GM23338 (cell line): ENCODE measurements around the gene PCGF2. TPM values are rescaled to one million over a fixed set of nuclear protein-coding genes. Genes with fewer than 3 reads are reported as not detected.

Source experiments
- ATAC-seq: fragments of 200-7000 bp; cut with Tn5 transposase; 3 replicates; pipeline ENCODE4 v1.9.1; 2020
- DNase-seq: peaks from one replicate; pipeline ENCODE4 v3.0.0-alpha.2; 2015; ENCODE audit warnings: low spot score
- H2AFZ ChIP-seq: fragments of 200-600 bp; sonication (generic); 2 replicates; pipeline ENCODE4 v1.8.0; 2016; ENCODE audit warnings: antibody characterized with exemption, mild to moderate bottlenecking, moderate library complexity
- H3F3A ChIP-seq: fragments of 200-600 bp; sonication (generic); replicated peaks from 2 replicates; pipeline ENCODE4 v1.8.0; 2017; ENCODE audit warnings: antibody characterized with exemption, mixed run types, low read depth
- H3K27ac ChIP-seq: fragments of 200-600 bp; sonication (generic); 2 replicates; pipeline ENCODE4 v1.6.1; 2016; ENCODE audit warnings: low read depth
- H3K27me3 ChIP-seq: fragments of 200-600 bp; sonication (generic); 2 replicates; pipeline ENCODE4 v1.8.0; 2016; ENCODE audit warnings: mild to moderate bottlenecking, mixed run types, moderate library complexity; ENCODE audit not compliant: insufficient read depth
- H3K36me3 ChIP-seq: fragments of 200-600 bp; sonication (generic); 2 replicates; pipeline ENCODE4 v1.8.0; 2016; ENCODE audit warnings: mild to moderate bottlenecking; ENCODE audit not compliant: insufficient read depth
- H3K4me1 ChIP-seq: fragments of 200-600 bp; sonication (generic); 2 replicates; pipeline ENCODE4 v1.8.0; 2016; ENCODE audit warnings: mild to moderate bottlenecking, moderate library complexity; ENCODE audit not compliant: insufficient read depth
- H3K4me2 ChIP-seq: fragments of 200-600 bp; sonication (generic); 2 replicates; pipeline ENCODE4 v1.7.1; 2017; ENCODE audit warnings: mixed run types
- H3K4me3 ChIP-seq: fragments of 200-600 bp; sonication (generic); 2 replicates; pipeline ENCODE4 v1.6.1; 2016; ENCODE audit warnings: mixed run types
- H3K79me2 ChIP-seq: fragments of 200-600 bp; sonication (generic); replicated peaks from 2 replicates; pipeline ENCODE4 v1.8.0; 2017; ENCODE audit warnings: mild to moderate bottlenecking; ENCODE audit not compliant: insufficient read depth
- H3K9me2 ChIP-seq: fragments of 200-600 bp; sonication (generic); 2 replicates; pipeline ENCODE4 v1.8.0; 2017; ENCODE audit not compliant: insufficient read depth
- H4K20me1 ChIP-seq: fragments of 200-600 bp; sonication (generic); replicated peaks from 2 replicates; pipeline ENCODE4 v1.8.0; 2017; ENCODE audit warnings: mild to moderate bottlenecking; ENCODE audit not compliant: insufficient read depth
- H3K27ac Mint-ChIP-seq: 2 replicates; pipeline ENCODE4 v1.8.0; 2020; ENCODE audit warnings: inconsistent platforms, mild to moderate bottlenecking, moderate library complexity, mixed read lengths
- H3K27me3 Mint-ChIP-seq: 3 replicates; pipeline ENCODE4 v1.8.0; 2022; ENCODE audit warnings: low read depth, mild to moderate bottlenecking, moderate library complexity, mixed read lengths, inconsistent platforms; ENCODE audit not compliant: insufficient read depth, poor library complexity
- H3K36me3 Mint-ChIP-seq: 3 replicates; pipeline ENCODE4 v1.8.0; 2021; ENCODE audit warnings: low read depth, mild to moderate bottlenecking, inconsistent platforms, moderate library complexity, mixed read lengths
- H3K4me1 Mint-ChIP-seq: 3 replicates; pipeline ENCODE4 v1.8.0; 2020; ENCODE audit warnings: mild to moderate bottlenecking, inconsistent platforms, mixed read lengths
- H3K4me3 Mint-ChIP-seq: 3 replicates; pipeline ENCODE4 v1.8.0; 2021; ENCODE audit warnings: moderate library complexity, mild to moderate bottlenecking, inconsistent platforms, mixed read lengths
- H3K9me3 Mint-ChIP-seq: 3 replicates; pipeline ENCODE4 v1.8.0; 2020; ENCODE audit warnings: moderate library complexity, mild to moderate bottlenecking, inconsistent platforms, mixed read lengths
- CREB1 ChIP-seq: fragments of 250-450 bp; sonication (Bioruptor Pico); IDR thresholded peaks from 2 replicates; pipeline ENCODE4 v1.5.0; 2020; ENCODE audit warnings: low read depth, mild to moderate bottlenecking, moderate library complexity
- EZH2 ChIP-seq: fragments of 200-600 bp; sonication (generic); IDR thresholded peaks from one replicate; pipeline ENCODE4 v1.8.0; 2017; ENCODE audit warnings: antibody characterized with exemption, mild to moderate bottlenecking, low read depth; ENCODE audit not compliant: unreplicated experiment
- EZH2phosphoT487 ChIP-seq: fragments of 200-600 bp; sonication (generic); IDR thresholded peaks from one replicate; pipeline ENCODE4 v1.8.1; 2018; ENCODE audit warnings: antibody characterized with exemption; ENCODE audit not compliant: unreplicated experiment
- JUNB ChIP-seq: IDR thresholded peaks from one replicate; pipeline ENCODE4 v1.6.1; 2016; ENCODE audit warnings: antibody characterized with exemption; ENCODE audit not compliant: unreplicated experiment
- STAT1 ChIP-seq: IDR thresholded peaks from one replicate; pipeline ENCODE4 v1.6.1; 2016; ENCODE audit warnings: antibody characterized with exemption; ENCODE audit not compliant: unreplicated experiment
- ZNF114 ChIP-seq: fragments of 250-450 bp; sonication (Bioruptor Pico); IDR thresholded peaks from 2 replicates; pipeline ENCODE4 v1.5.0; 2020; ENCODE audit warnings: mild to moderate bottlenecking, moderate library complexity
- ZNF331 ChIP-seq: fragments of 250-450 bp; sonication (Bioruptor Pico); IDR thresholded peaks from 2 replicates; pipeline ENCODE4 v1.5.0; 2020; ENCODE audit warnings: low read depth, mild to moderate bottlenecking, moderate library complexity
- polyA plus RNA-seq: library from polyadenylated mRNA; unstranded; fragments of >200 nt; fragmentation: Nextera tagmentation; extraction: Ambion mirVana; gene quantifications from 2 replicates; pipeline ENCODE4 v1.2.1, GENCODE V29; 2016
- total RNA-seq: library from RNA; depleted of rRNA; stranded (reverse); fragments of >200 nt; shearing (Covaris generic); gene quantifications from 2 replicates; pipeline ENCODE4 v1.2.3, GENCODE V29; 2014
- TF ChIP-seq, protein P1 (sequence below), 2 experiments: fragments of 200-600 bp in 1 of 2; sonication (generic) in 1 of 2; conservative IDR thresholded peaks; 2 replicates each; pipeline versions ENCODE4 v1.5.1 to v1.6.1; 2016 to 2017; ENCODE audit warnings: antibody characterized with exemption in 2 of 2, low read depth in 2 of 2, mild to moderate bottlenecking in 2 of 2, moderate library complexity in 1 of 2
- TF ChIP-seq, protein P2 (sequence below): IDR thresholded peaks from 2 replicates; pipeline ENCODE4 v1.6.1; 2016; ENCODE audit warnings: antibody characterized with exemption
- TF ChIP-seq, protein P3 (sequence below): IDR thresholded peaks from one replicate; pipeline ENCODE4 v1.6.1; 2018; ENCODE audit warnings: antibody characterized with exemption; ENCODE audit not compliant: unreplicated experiment
- TF ChIP-seq, protein P4 (sequence below): fragments of 250-450 bp; sonication (Bioruptor Pico); IDR thresholded peaks from 2 replicates; pipeline ENCODE4 v1.5.0; 2020; ENCODE audit warnings: mild to moderate bottlenecking, moderate library complexity

PCGF2 gene
- total and polyA plus RNA-seq, 2 experiments from 2014 or later = 21.1 to 51.9 TPM

DNA sequence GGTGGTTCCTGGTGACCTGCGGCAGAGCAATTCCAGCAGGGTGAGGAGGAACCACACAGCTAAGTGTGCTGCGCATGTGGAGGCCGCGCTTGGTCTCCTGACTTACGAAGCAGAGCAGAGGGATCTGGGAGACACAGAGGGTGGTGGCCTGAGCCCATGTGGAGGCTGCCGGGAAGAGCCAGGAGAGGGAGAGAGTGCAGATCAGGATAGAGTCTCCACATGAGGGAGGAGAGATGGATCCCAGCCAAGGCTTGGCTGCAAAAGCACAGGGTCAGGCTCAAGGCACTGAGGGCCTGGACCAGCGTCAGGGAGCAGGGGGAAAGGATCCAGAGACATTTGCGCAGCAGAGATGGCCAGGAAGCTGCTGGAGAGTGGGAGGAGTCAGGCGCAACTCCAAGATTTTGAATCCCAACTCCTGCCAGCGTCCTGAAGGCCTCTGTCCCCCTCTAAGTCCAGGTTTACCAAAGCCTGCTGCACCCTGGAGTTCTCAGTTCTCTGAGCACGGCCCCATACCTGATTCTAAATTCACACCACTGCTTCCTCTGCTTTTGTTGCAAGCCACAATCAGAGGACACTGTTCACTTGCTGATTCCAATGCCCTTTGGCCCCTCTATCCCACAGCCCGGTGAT, 54.3 kb downstream of the PCGF2 start:
- H3K4me2 ChIP-seq = no peak overlapping the region
- DNase-seq (no peak), ATAC-seq (no peak)
- no peaks in the 10 kb centered on the region for H4K20me1 ChIP-seq
- H3K27ac Mint-ChIP-seq = no peak overlapping the region
- peaks cover 23% of the 10 kb centered on the region for H3K27me3 ChIP-seq
- H3K27me3 Mint-ChIP-seq = peaks cover 33% of the 10 kb centered on the region
- peaks cover 15% of the 10 kb centered on the region for H3K4me1 Mint-ChIP-seq
- H2AFZ ChIP-seq = no peak overlapping the region
- no peak for TF ChIP-seq ZNF114 (CRISPR knock-in tag)
- no peak for TF ChIP-seq EZH2
- no peak for TF ChIP-seq JUNB
- TF ChIP-seq ZNF331 (CRISPR knock-in tag) = no peak
- no peak for TF ChIP-seq STAT1
- TF ChIP-seq, protein P1, sequence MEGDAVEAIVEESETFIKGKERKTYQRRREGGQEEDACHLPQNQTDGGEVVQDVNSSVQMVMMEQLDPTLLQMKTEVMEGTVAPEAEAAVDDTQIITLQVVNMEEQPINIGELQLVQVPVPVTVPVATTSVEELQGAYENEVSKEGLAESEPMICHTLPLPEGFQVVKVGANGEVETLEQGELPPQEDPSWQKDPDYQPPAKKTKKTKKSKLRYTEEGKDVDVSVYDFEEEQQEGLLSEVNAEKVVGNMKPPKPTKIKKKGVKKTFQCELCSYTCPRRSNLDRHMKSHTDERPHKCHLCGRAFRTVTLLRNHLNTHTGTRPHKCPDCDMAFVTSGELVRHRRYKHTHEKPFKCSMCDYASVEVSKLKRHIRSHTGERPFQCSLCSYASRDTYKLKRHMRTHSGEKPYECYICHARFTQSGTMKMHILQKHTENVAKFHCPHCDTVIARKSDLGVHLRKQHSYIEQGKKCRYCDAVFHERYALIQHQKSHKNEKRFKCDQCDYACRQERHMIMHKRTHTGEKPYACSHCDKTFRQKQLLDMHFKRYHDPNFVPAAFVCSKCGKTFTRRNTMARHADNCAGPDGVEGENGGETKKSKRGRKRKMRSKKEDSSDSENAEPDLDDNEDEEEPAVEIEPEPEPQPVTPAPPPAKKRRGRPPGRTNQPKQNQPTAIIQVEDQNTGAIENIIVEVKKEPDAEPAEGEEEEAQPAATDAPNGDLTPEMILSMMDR (conservative IDR thresholded peaks at IDR 0.05; ENCODE audit: low read depth in 2 of 2) = no peak
- TF ChIP-seq CREB1 (CRISPR knock-in tag) = no peak
- TF ChIP-seq, protein P2, sequence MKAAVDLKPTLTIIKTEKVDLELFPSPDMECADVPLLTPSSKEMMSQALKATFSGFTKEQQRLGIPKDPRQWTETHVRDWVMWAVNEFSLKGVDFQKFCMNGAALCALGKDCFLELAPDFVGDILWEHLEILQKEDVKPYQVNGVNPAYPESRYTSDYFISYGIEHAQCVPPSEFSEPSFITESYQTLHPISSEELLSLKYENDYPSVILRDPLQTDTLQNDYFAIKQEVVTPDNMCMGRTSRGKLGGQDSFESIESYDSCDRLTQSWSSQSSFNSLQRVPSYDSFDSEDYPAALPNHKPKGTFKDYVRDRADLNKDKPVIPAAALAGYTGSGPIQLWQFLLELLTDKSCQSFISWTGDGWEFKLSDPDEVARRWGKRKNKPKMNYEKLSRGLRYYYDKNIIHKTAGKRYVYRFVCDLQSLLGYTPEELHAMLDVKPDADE = no peak
- TF ChIP-seq, protein P3, sequence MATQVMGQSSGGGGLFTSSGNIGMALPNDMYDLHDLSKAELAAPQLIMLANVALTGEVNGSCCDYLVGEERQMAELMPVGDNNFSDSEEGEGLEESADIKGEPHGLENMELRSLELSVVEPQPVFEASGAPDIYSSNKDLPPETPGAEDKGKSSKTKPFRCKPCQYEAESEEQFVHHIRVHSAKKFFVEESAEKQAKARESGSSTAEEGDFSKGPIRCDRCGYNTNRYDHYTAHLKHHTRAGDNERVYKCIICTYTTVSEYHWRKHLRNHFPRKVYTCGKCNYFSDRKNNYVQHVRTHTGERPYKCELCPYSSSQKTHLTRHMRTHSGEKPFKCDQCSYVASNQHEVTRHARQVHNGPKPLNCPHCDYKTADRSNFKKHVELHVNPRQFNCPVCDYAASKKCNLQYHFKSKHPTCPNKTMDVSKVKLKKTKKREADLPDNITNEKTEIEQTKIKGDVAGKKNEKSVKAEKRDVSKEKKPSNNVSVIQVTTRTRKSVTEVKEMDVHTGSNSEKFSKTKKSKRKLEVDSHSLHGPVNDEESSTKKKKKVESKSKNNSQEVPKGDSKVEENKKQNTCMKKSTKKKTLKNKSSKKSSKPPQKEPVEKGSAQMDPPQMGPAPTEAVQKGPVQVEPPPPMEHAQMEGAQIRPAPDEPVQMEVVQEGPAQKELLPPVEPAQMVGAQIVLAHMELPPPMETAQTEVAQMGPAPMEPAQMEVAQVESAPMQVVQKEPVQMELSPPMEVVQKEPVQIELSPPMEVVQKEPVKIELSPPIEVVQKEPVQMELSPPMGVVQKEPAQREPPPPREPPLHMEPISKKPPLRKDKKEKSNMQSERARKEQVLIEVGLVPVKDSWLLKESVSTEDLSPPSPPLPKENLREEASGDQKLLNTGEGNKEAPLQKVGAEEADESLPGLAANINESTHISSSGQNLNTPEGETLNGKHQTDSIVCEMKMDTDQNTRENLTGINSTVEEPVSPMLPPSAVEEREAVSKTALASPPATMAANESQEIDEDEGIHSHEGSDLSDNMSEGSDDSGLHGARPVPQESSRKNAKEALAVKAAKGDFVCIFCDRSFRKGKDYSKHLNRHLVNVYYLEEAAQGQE = no peak
- TF ChIP-seq, protein P4, sequence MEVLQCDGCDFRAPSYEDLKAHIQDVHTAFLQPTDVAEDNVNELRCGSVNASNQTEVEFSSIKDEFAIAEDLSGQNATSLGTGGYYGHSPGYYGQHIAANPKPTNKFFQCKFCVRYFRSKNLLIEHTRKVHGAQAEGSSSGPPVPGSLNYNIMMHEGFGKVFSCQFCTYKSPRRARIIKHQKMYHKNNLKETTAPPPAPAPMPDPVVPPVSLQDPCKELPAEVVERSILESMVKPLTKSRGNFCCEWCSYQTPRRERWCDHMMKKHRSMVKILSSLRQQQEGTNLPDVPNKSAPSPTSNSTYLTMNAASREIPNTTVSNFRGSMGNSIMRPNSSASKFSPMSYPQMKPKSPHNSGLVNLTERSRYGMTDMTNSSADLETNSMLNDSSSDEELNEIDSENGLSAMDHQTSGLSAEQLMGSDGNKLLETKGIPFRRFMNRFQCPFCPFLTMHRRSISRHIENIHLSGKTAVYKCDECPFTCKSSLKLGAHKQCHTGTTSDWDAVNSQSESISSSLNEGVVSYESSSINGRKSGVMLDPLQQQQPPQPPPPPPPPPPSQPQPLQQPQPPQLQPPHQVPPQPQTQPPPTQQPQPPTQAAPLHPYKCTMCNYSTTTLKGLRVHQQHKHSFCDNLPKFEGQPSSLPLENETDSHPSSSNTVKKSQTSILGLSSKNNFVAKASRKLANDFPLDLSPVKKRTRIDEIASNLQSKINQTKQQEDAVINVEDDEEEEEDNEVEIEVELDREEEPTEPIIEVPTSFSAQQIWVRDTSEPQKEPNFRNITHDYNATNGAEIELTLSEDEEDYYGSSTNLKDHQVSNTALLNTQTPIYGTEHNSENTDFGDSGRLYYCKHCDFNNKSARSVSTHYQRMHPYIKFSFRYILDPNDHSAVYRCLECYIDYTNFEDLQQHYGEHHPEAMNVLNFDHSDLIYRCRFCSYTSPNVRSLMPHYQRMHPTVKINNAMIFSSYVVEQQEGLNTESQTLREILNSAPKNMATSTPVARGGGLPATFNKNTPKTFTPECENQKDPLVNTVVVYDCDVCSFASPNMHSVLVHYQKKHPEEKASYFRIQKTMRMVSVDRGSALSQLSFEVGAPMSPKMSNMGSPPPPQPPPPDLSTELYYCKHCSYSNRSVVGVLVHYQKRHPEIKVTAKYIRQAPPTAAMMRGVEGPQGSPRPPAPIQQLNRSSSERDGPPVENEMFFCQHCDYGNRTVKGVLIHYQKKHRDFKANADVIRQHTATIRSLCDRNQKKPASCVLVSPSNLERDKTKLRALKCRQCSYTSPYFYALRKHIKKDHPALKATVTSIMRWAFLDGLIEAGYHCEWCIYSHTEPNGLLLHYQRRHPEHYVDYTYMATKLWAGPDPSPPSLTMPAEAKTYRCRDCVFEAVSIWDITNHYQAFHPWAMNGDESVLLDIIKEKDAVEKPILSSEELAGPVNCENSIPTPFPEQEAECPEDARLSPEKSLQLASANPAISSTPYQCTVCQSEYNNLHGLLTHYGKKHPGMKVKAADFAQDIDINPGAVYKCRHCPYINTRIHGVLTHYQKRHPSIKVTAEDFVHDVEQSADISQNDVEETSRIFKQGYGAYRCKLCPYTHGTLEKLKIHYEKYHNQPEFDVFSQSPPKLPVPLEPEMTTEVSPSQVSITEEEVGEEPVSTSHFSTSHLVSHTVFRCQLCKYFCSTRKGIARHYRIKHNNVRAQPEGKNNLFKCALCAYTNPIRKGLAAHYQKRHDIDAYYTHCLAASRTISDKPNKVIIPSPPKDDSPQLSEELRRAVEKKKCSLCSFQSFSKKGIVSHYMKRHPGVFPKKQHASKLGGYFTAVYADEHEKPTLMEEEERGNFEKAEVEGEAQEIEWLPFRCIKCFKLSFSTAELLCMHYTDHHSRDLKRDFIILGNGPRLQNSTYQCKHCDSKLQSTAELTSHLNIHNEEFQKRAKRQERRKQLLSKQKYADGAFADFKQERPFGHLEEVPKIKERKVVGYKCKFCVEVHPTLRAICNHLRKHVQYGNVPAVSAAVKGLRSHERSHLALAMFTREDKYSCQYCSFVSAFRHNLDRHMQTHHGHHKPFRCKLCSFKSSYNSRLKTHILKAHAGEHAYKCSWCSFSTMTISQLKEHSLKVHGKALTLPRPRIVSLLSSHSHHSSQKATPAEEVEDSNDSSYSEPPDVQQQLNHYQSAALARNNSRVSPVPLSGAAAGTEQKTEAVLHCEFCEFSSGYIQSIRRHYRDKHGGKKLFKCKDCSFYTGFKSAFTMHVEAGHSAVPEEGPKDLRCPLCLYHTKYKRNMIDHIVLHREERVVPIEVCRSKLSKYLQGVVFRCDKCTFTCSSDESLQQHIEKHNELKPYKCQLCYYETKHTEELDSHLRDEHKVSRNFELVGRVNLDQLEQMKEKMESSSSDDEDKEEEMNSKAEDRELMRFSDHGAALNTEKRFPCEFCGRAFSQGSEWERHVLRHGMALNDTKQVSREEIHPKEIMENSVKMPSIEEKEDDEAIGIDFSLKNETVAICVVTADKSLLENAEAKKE (CRISPR knock-in tag) = no peak
- no peak for TF ChIP-seq EZH2phosphoT487
- H3K27ac ChIP-seq = no peak overlapping the region
- no peak overlapping the region for H3K4me3 ChIP-seq
- 0 out of 2 replicates have a peak, but pooled peaks cover 2% of the 10 kb centered on the region for H3F3A ChIP-seq
- no peaks in the 10 kb centered on the region for H3K36me3 ChIP-seq
- no peaks in the 10 kb centered on the region for H3K9me2 ChIP-seq
- H3K9me3 Mint-ChIP-seq = no peaks in the 10 kb centered on the region
- no peaks in the 10 kb centered on the region; the same call in 2 of the 3 replicates for H3K36me3 Mint-ChIP-seq
- H3K79me2 ChIP-seq = no peaks in the 10 kb centered on the region
- H3K4me1 ChIP-seq = no peaks in the 10 kb centered on the region
- H3K4me3 Mint-ChIP-seq = no peak overlapping the region
